HG02885 (cell line): ENCODE data around the gene PTPN6.

Source experiments
- ATAC-seq: cut with Tn5 transposase; IDR thresholded peaks from one replicate; pipeline ENCODE4 v1.9.1; 2021; ENCODE audit warnings: mild to moderate bottlenecking; ENCODE audit not compliant: unreplicated experiment, poor library complexity

PTPN6 gene

GRCh38 chr12:6996040-6996441 is 44.9 kb downstream of the PTPN6 start:
- no peak for ATAC-seq

- ATAC-seq, result no peak
Observed at GRCh38 chr12:6998715-6999451, 47.7 kb downstream of the PTPN6 start.

GRCh38 chr12:7001921-7002591 is 50.9 kb downstream of the PTPN6 start:
- ATAC-seq, result no peak

GRCh38 chr12:7004287-7004803 is 53.2 kb downstream of the PTPN6 start:
- ATAC-seq, result no peak

GRCh38 chr12:7004840-7005239 is 53.7 kb downstream of the PTPN6 start:
- no peak for ATAC-seq

GRCh38 chr12:7005311-7005710 is 54.2 kb downstream of the PTPN6 start:
- no peak for ATAC-seq

GRCh38 chr12:7006639-7007038 is 55.5 kb downstream of the PTPN6 start:
- no peak for ATAC-seq

GRCh38 chr12:7008864-7009263 is 57.7 kb downstream of the PTPN6 start:
- no peak for ATAC-seq

GRCh38 chr12:7009512-7009911 is 58.4 kb downstream of the PTPN6 start:
- no peak for ATAC-seq
